SK-N-SH (cell line): Measurements from ENCODE around the gene FRK. TPM values are rescaled to one million over a fixed set of nuclear protein-coding genes. Genes with fewer than 3 reads are reported as not detected.

Experiments used
- CTCF ChIA-PET: fragments of 300-600, 350-600 bp; formaldehyde crosslinking; extraction: SDS; loops from one replicate; lab custom pipeline; 2021; lab: Yijun Ruan, JAX
- POLR2A ChIA-PET: fragments of 350-600 bp; sonication (Branson Sonifier 250); formaldehyde crosslinking; extraction: SDS; loops from one replicate; lab custom pipeline; 2020; ENCODE audit warnings: antibody characterized with exemption, inconsistent platforms; lab: Yijun Ruan, JAX
- DNase-seq: peaks from one replicate; pipeline ENCODE4 v3.0.0; 2012
- H2AFZ ChIP-seq: fragments of 200-600 bp; sonication (generic); 2 replicates; pipeline ENCODE4 v1.8.1; 2016; ENCODE audit warnings: antibody characterized with exemption, mild to moderate bottlenecking, low read depth
- H3F3A ChIP-seq: fragments of 200-600 bp; sonication (generic); replicated peaks from 2 replicates; pipeline ENCODE3; 2016; ENCODE audit warnings: antibody characterized with exemption, mild to moderate bottlenecking; ENCODE audit not compliant: insufficient read depth
- H3K27ac ChIP-seq, 2 experiments: fragments of 200-500 bp in 1 of 2; fragments of 200-600 bp in 1 of 2; sonication (Bioruptor generic) in 1 of 2; sonication (generic), shearing (Covaris generic) in 1 of 2; 2 replicates each; pipeline versions ENCODE4 v1.5.1 to v1.6.1; 2014 to 2016; ENCODE audit warnings: low read depth in 2 of 2, inconsistent platforms in 1 of 2, low read length in 1 of 2, mild to moderate bottlenecking in 1 of 2, mixed read lengths in 1 of 2
- H3K27me3 ChIP-seq: fragments of 200-600 bp; sonication (generic), shearing (Covaris generic); 2 replicates; pipeline ENCODE4 v1.6.1; 2016; ENCODE audit warnings: mixed run types; ENCODE audit not compliant: insufficient read depth
- H3K36me3 ChIP-seq, 2 experiments: fragments of 200-500 bp in 1 of 2; fragments of 200-600 bp in 1 of 2; sonication (Bioruptor generic) in 1 of 2; sonication (generic) in 1 of 2; replicated peaks in 1 of 2; 2 replicates each; pipeline versions ENCODE3 to v1.5.1; 2014 to 2016; ENCODE audit warnings: low read length in 1 of 2, mild to moderate bottlenecking in 1 of 2; ENCODE audit not compliant: insufficient read depth in 2 of 2, control insufficient read depth in 1 of 2
- H3K4me1 ChIP-seq, 2 experiments: fragments of 200-500 bp in 1 of 2; fragments of 200-600 bp in 1 of 2; sonication (Bioruptor generic) in 1 of 2; sonication (generic), shearing (Covaris generic) in 1 of 2; 2 replicates each; pipeline versions ENCODE4 v1.5.1 to v1.6.1; 2014 to 2016; ENCODE audit warnings: low read depth in 1 of 2, low read length in 1 of 2, mixed run types in 1 of 2; ENCODE audit not compliant: insufficient read depth in 2 of 2, control insufficient read depth in 1 of 2
- H3K4me2 ChIP-seq: fragments of 200-600 bp; sonication (generic), shearing (Covaris generic); 2 replicates; pipeline ENCODE4 v1.6.1; 2017; ENCODE audit warnings: mixed run types
- H3K4me3 ChIP-seq, 2 experiments: fragments of 200-500 bp in 1 of 2; fragments of 200-600 bp in 1 of 2; sonication (Bioruptor generic) in 1 of 2; sonication (generic), shearing (Covaris generic) in 1 of 2; 2 replicates each; pipeline versions ENCODE4 v1.5.1 to v1.8.1; 2014 to 2016; ENCODE audit warnings: low read depth in 2 of 2, inconsistent platforms in 1 of 2, low read length in 1 of 2, mild to moderate bottlenecking in 1 of 2, mixed read lengths in 1 of 2, moderate library complexity in 1 of 2
- H3K79me2 ChIP-seq: fragments of 200-600 bp; sonication (generic); 2 replicates; pipeline ENCODE4 v1.8.1; 2017; ENCODE audit warnings: mild to moderate bottlenecking; ENCODE audit not compliant: insufficient read depth
- H3K9ac ChIP-seq: fragments of 200-600 bp; sonication (generic); 2 replicates; pipeline ENCODE4 v1.6.1; 2017; ENCODE audit warnings: mixed run types
- H3K9me2 ChIP-seq: fragments of 200-600 bp; sonication (generic); 2 replicates; pipeline ENCODE4 v1.6.1; 2017; ENCODE audit warnings: mixed run types
- H3K9me3 ChIP-seq: fragments of 200-600 bp; sonication (generic); 2 replicates; pipeline ENCODE4 v1.6.1; 2017; ENCODE audit warnings: mixed run types, mild to moderate bottlenecking, moderate library complexity
- H4K20me1 ChIP-seq: fragments of 200-600 bp; sonication (generic); 2 replicates; pipeline ENCODE4 v1.6.1; 2017; ENCODE audit warnings: mild to moderate bottlenecking, mixed run types; ENCODE audit not compliant: insufficient read depth
- CHD2 ChIP-seq: fragments of 150-350 bp; IDR thresholded peaks from 2 replicates; pipeline ENCODE4 v1.6.1; 2018; ENCODE audit warnings: low read length; ENCODE audit not compliant: partially characterized antibody
- ELF1 ChIP-seq: IDR thresholded peaks from 2 replicates; pipeline ENCODE4 v1.4.0; 2012
- EP300 ChIP-seq, 2 experiments: IDR thresholded peaks; 2 replicates each; pipeline versions ENCODE4 v1.4.0 to v1.6.1; 2012; ENCODE audit warnings: borderline replicate concordance in 1 of 2, low read depth in 1 of 2, low read length in 1 of 2
- EZH2phosphoT487 ChIP-seq: fragments of 200-600 bp; sonication (generic); IDR thresholded peaks from 2 replicates; pipeline ENCODE4 v1.6.1; 2017; ENCODE audit warnings: low read depth, mixed run types, mild to moderate bottlenecking, antibody characterized with exemption, moderate library complexity, borderline replicate concordance
- FOSL2 ChIP-seq: IDR thresholded peaks from 2 replicates; pipeline ENCODE4 v1.4.0; 2012; ENCODE audit warnings: low read depth, mild to moderate bottlenecking, moderate library complexity, borderline replicate concordance
- FOXM1 ChIP-seq: IDR thresholded peaks from 2 replicates; pipeline ENCODE4 v1.4.0; 2012; ENCODE audit warnings: low read depth, mild to moderate bottlenecking
- GATA2 ChIP-seq: sonication (generic); formaldehyde crosslinking; IDR thresholded peaks from 2 replicates; pipeline ENCODE4 v1.5.0; 2020; ENCODE audit warnings: mild to moderate bottlenecking, missing genetic modification reagents
- MEF2A ChIP-seq: IDR thresholded peaks from 2 replicates; pipeline ENCODE4 v1.4.0; 2012; ENCODE audit warnings: low read depth, borderline replicate concordance
- MXI1 ChIP-seq: IDR thresholded peaks from 2 replicates; pipeline ENCODE4 v1.6.1; 2012; ENCODE audit warnings: mild to moderate bottlenecking, low read depth, low read length, improper control_type of control experiment
- NRF1 ChIP-seq: IDR thresholded peaks from 2 replicates; pipeline ENCODE4 v1.6.1; 2012; ENCODE audit warnings: low read depth, mild to moderate bottlenecking, low read length
- POLR2AphosphoS5 ChIP-seq: IDR thresholded peaks from 2 replicates; pipeline ENCODE4 v1.6.1; 2012; ENCODE audit warnings: low read depth, low read length
- WGBS: methylation state at CpG from one replicate; pipeline ENCODE4 v1.1.6; 2017; ENCODE audit warnings: low lambda C conversion rate; 5-methylcytosine and 5-hydroxymethylcytosine counted together
- polyA plus RNA-seq, 3 experiments: library from polyadenylated mRNA; depleted of rRNA; stranded (reverse); fragments of >200 nt; gene quantifications; 2 replicates each; pipeline ENCODE4 v1.2.3, GENCODE V29; 2012
- TF ChIP-seq, protein P1 (sequence below): IDR thresholded peaks from 2 replicates; pipeline ENCODE4 v1.4.0; 2012; ENCODE audit warnings: low read depth, borderline replicate concordance
- TF ChIP-seq, protein P2 (sequence below): IDR thresholded peaks from 2 replicates; pipeline ENCODE4 v1.6.1; 2012; ENCODE audit warnings: mild to moderate bottlenecking, low read depth, low read length, moderate library complexity
- TF ChIP-seq, protein P3 (sequence below): IDR thresholded peaks from 2 replicates; pipeline ENCODE4 v1.4.0; 2012; ENCODE audit warnings: low read depth, borderline replicate concordance

The FRK gene
- polyA plus RNA-seq, 1 of the 3 experiments (the other 2 are of a cell fraction): under 0.01 TPM

DNA sequence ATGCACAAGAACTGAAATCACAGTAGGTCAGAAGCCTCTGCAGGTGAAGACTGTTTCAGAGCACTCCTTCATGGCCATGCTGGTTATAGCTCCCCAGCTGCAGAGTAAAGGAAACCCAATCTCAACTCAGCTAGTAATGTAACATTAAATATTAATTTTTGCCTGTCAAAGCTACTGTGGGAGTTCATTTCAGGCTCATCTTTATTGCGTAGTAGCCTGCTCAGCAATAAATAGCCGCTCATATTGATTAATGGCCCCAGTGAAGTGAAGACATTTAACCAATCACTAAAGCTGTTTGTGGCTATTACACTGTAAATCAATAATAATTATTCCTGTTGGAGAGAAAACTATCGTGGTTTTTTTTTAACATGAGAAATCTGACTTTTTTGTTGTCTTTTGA is 101.7 kb downstream of the FRK start:
- Histone ChIP-seq H3K27ac (no peak overlapping the region), H4K20me1 (no peaks in the 10 kb centered on the region)

DNA sequence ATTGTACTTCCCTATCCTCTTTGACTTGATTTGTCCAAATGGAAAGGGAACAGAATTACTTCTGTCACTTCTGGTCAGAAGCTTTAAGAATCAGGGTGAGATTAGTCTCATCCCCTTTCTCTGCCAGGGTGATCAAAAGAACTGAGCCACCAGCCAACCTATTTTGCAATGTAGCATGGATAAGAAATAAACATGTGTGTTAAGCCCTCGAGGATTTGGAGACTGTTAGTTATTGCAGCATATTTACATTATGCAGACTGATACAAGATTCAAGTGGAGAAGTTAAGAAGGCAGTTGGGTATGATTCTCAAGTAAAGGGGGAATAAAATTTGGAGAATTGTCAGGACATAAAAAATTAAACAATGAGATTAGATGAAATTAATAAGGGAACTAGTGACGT is 106.0 kb downstream of the FRK start:
- H3K9ac ChIP-seq: no peak overlapping the region
- H3K4me2 ChIP-seq: no peak overlapping the region
- no peak overlapping the region for H3K27ac ChIP-seq
- no peaks in the 10 kb centered on the region for H3K9me3 ChIP-seq
- 10% methylated on average over 2 of the region's 2 CpGs for WGBS
- no peaks in the 10 kb centered on the region for H3K36me3 ChIP-seq
- POLR2A ChIA-PET: no interaction called here
- DNase-seq: no peak
- no peaks in the 10 kb centered on the region for H3K27me3 ChIP-seq
- CTCF ChIA-PET: no interaction called here
- no peaks in the 10 kb centered on the region for H3K79me2 ChIP-seq
- H4K20me1 ChIP-seq: no peaks in the 10 kb centered on the region
- no peaks in the 10 kb centered on the region for H3K9me2 ChIP-seq
- H3F3A ChIP-seq: no peaks in the 10 kb centered on the region
- no peaks in the 10 kb centered on the region for H3K4me1 ChIP-seq
- TF ChIP-seq GATA2 (CRISPR knock-in tag) (no peak), NRF1 (no peak), CHD2 (no peak), MXI1 (no peak), EP300 (IDR thresholded peaks at IDR 0.05; ENCODE audit: borderline replicate concordance in 1 of 2, low read depth in 1 of 2, low read length in 1 of 2) (no peak), ELF1 (no peak), EZH2phosphoT487 (no peak)
- TF ChIP-seq, protein P1, sequence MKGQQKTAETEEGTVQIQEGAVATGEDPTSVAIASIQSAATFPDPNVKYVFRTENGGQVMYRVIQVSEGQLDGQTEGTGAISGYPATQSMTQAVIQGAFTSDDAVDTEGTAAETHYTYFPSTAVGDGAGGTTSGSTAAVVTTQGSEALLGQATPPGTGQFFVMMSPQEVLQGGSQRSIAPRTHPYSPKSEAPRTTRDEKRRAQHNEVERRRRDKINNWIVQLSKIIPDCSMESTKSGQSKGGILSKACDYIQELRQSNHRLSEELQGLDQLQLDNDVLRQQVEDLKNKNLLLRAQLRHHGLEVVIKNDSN: no peak
- TF ChIP-seq, protein P2, sequence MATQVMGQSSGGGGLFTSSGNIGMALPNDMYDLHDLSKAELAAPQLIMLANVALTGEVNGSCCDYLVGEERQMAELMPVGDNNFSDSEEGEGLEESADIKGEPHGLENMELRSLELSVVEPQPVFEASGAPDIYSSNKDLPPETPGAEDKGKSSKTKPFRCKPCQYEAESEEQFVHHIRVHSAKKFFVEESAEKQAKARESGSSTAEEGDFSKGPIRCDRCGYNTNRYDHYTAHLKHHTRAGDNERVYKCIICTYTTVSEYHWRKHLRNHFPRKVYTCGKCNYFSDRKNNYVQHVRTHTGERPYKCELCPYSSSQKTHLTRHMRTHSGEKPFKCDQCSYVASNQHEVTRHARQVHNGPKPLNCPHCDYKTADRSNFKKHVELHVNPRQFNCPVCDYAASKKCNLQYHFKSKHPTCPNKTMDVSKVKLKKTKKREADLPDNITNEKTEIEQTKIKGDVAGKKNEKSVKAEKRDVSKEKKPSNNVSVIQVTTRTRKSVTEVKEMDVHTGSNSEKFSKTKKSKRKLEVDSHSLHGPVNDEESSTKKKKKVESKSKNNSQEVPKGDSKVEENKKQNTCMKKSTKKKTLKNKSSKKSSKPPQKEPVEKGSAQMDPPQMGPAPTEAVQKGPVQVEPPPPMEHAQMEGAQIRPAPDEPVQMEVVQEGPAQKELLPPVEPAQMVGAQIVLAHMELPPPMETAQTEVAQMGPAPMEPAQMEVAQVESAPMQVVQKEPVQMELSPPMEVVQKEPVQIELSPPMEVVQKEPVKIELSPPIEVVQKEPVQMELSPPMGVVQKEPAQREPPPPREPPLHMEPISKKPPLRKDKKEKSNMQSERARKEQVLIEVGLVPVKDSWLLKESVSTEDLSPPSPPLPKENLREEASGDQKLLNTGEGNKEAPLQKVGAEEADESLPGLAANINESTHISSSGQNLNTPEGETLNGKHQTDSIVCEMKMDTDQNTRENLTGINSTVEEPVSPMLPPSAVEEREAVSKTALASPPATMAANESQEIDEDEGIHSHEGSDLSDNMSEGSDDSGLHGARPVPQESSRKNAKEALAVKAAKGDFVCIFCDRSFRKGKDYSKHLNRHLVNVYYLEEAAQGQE: no peak
- TF ChIP-seq, protein P3, sequence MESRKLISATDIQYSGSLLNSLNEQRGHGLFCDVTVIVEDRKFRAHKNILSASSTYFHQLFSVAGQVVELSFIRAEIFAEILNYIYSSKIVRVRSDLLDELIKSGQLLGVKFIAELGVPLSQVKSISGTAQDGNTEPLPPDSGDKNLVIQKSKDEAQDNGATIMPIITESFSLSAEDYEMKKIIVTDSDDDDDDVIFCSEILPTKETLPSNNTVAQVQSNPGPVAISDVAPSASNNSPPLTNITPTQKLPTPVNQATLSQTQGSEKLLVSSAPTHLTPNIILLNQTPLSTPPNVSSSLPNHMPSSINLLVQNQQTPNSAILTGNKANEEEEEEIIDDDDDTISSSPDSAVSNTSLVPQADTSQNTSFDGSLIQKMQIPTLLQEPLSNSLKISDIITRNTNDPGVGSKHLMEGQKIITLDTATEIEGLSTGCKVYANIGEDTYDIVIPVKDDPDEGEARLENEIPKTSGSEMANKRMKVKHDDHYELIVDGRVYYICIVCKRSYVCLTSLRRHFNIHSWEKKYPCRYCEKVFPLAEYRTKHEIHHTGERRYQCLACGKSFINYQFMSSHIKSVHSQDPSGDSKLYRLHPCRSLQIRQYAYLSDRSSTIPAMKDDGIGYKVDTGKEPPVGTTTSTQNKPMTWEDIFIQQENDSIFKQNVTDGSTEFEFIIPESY: no peak
- H3K4me3 ChIP-seq: no peak overlapping the region
- H2AFZ ChIP-seq: no peak overlapping the region

More for the DNA sequence above, 101.7 kb downstream of the FRK start:
- no peak overlapping the region for H3K4me2 ChIP-seq
- WGBS: 51% methylated on average over 3 of the region's 3 CpGs
- DNase-seq: no peak
- H3K9me2 ChIP-seq: no peaks in the 10 kb centered on the region
- H3K79me2 ChIP-seq: no peaks in the 10 kb centered on the region
- no peaks in the 10 kb centered on the region for H3K9me3 ChIP-seq
- no peak overlapping the region for H3K9ac ChIP-seq
- no peaks in the 10 kb centered on the region for H3K36me3 ChIP-seq
- no peaks in the 10 kb centered on the region for H3K4me1 ChIP-seq
- no peak for TF ChIP-seq POLR2AphosphoS5
- TF ChIP-seq FOSL2: no peak
- no peak for TF ChIP-seq MEF2A
- TF ChIP-seq FOXM1: no peak
- TF ChIP-seq, all 33 proteins: peak for 0
- Histone ChIP-seq H2AFZ (no peak overlapping the region), H3K27me3 (no peaks in the 10 kb centered on the region), H3K4me3 (no peak overlapping the region), H3F3A (no peaks in the 10 kb centered on the region)
- POLR2A ChIA-PET: no interaction called here
- CTCF ChIA-PET: no interaction called here
